ENCODE results near the gene LIMS1.

DNA sequence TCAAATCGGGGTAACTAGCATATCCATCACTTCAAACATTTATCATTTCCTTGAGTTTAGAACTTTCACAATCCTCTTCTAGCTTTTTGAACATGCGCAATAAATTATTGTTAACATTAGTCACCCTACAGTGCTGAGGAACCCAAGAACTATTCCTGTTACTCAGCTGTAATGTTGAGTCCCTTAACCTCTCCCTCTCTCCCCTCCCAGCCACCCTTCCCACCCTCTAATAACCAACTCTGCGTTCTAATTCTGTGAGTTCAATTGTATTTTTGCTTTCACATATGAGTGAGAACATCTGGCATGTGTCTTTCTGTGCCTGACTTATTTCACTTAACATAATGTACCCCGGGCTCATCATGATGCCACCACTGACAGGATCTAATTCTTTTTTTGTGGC, 106.5 kb downstream of the LIMS1 start:
- TF ChIP-seq, protein P1, sequence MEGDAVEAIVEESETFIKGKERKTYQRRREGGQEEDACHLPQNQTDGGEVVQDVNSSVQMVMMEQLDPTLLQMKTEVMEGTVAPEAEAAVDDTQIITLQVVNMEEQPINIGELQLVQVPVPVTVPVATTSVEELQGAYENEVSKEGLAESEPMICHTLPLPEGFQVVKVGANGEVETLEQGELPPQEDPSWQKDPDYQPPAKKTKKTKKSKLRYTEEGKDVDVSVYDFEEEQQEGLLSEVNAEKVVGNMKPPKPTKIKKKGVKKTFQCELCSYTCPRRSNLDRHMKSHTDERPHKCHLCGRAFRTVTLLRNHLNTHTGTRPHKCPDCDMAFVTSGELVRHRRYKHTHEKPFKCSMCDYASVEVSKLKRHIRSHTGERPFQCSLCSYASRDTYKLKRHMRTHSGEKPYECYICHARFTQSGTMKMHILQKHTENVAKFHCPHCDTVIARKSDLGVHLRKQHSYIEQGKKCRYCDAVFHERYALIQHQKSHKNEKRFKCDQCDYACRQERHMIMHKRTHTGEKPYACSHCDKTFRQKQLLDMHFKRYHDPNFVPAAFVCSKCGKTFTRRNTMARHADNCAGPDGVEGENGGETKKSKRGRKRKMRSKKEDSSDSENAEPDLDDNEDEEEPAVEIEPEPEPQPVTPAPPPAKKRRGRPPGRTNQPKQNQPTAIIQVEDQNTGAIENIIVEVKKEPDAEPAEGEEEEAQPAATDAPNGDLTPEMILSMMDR (IDR thresholded peaks at IDR 0.05), result no peak
- TF ChIP-seq POLR2A (IDR thresholded peaks at IDR 0.05), result no peak
